ENCODE measurements around the gene FNDC5. TPM values are rescaled to one million over a fixed set of nuclear protein-coding genes. Genes with fewer than 3 reads are reported as not detected.

The FNDC5 gene
- total and polyA plus RNA-seq, 10 of the 15 experiments (the other 5 are each of a cell fraction or from before 2014, with no cell fraction given): 0.01 to 0.29 (median 0.19) TPM; not detected in 4

- TF ChIP-seq SKIL (IDR thresholded peaks at IDR 0.05; ENCODE audit: low read depth, poor library complexity, severe bottlenecking) (no peak), TCF7 (IDR thresholded peaks at IDR 0.05; ENCODE audit: borderline replicate concordance) (peak; percentile 54; the same call in 1 of the 2 replicates), ZNF687 (IDR thresholded peaks at IDR 0.05) (peak; percentile 61), RBBP5 (conservative IDR thresholded peaks at IDR 0.05) (no peak), ATF3 (IDR thresholded peaks at IDR 0.05; ENCODE audit: borderline replicate concordance, extremely low read depth, low read depth, low read length) (peak; percentile 33; the same call in 1 of the 2 replicates), CHD1 (IDR thresholded peaks at IDR 0.05; ENCODE audit: low read depth, low read length) (0 out of 2 replicates have a peak, but pooled peaks have one; percentile 13), PAX5 (IDR thresholded peaks at IDR 0.05; ENCODE audit: borderline replicate concordance, low read depth, low read length) (peak; percentile 74; the same call in 1 of the 2 replicates), RUNX3 (IDR thresholded peaks at IDR 0.05; ENCODE audit: low read length) (peak; percentile 68), KDM1A (IDR thresholded peaks at IDR 0.05; ENCODE audit: borderline replicate concordance) (no peak), ZBTB11 (CRISPR knock-in tag; IDR thresholded peaks at IDR 0.05) (no peak), CHD2 (IDR thresholded peaks at IDR 0.05; ENCODE audit: borderline replicate concordance, low read depth, low read length) (peak; percentile 91), BCL3 (IDR thresholded peaks at IDR 0.05; ENCODE audit: borderline replicate concordance, insufficient read depth, low read depth, low read length, poor library complexity, severe bottlenecking) (peak; percentile 35), HCFC1 (IDR thresholded peaks at IDR 0.05; ENCODE audit: low read length) (peak; percentile 85), RELA (IDR thresholded peaks at IDR 0.05; ENCODE audit: borderline replicate concordance, partially characterized antibody) (peak; percentile 93), USF2 (IDR thresholded peaks at IDR 0.05; ENCODE audit: borderline replicate concordance, low read depth, low read length) (no peak)
These were observed 53.4 kb downstream of the FNDC5 start, which contains the start of the genes S100PBP and YARS1 (continued) for GRCh38 chr1:32817159-32817814.

Data from GM12878 (cell line).